Measurements from ENCODE around the gene SRGAP1. TPM values are rescaled to one million over a fixed set of nuclear protein-coding genes. Genes with fewer than 3 reads are reported as not detected.

SRGAP1 gene
- total and polyA plus RNA-seq, 9 of the 15 experiments (the other 6 are each of a cell fraction or from before 2014, with no cell fraction given), result 0.01 to 0.13 (median 0.04) TPM; not detected in 3

DNA sequence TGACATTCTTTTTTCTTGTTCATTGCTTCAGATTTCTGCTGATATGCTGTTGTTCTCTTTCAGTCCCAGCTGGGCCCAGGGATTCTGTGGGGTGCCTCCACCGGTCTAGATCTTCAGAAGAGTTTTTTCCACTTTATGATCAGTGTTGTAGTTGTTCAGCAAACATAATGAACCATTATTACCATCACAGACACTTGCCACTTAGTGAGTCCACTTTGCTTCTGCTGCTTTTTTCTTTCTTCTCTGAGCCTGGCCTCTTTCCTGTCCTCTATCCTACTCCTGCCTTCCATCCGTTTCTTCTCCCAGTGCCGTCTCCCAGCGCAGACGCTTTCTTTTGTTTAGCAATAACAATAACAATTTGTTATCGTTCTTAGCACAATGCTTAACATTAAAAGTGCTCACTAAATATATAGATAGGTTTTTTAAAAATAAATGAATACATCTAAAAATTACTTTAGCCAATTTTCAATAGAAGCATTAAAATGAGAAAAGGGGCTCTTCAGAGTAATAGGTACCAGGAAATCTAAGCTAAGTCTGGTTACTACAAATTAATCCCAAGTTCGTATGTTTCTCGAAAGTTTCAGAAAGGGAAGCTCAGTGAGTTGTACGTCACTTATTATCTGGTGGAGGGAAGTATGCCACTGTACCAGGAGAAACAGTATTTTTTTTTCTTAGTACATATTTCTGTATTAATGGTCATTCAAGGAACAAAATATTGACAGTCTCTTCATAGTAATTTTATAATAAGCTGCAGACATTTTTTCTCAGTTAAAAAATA is 98.2 kb downstream of the SRGAP1 start:
- Histone ChIP-seq H3K9ac (ENCODE audit: insufficient read depth in 1 of 2, low read depth in 2 of 2, low read length in 2 of 2) (no peak overlapping the region), H3K79me2 (ENCODE audit: control insufficient read depth, insufficient read depth, low read length) (no peaks in the 10 kb centered on the region), H3K27me3 (ENCODE audit: control insufficient read depth in 2 of 2, insufficient read depth in 2 of 2, low read length in 2 of 2) (peaks cover 0 to 7% of the 10 kb centered on the region in 2 experiments; a peak in 1 of 5 replicates), H3K4me2 (ENCODE audit: insufficient read depth, low read length) (no peak overlapping the region), H3K9me3 (replicated peaks; ENCODE audit: control insufficient read depth, insufficient read depth, low read depth, low read length) (no peaks in the 10 kb centered on the region), H4K20me1 (replicated peaks; ENCODE audit: control insufficient read depth, insufficient read depth, low read length) (no peaks in the 10 kb centered on the region), H2AFZ (ENCODE audit: low read depth, low read length) (no peak overlapping the region), H3K4me3 (no peak overlapping the region), H3K4me1 (replicated peaks in 1 of 2; ENCODE audit: control insufficient read depth in 2 of 2, insufficient read depth in 2 of 2, low read length in 2 of 2) (no peaks in the 10 kb centered on the region), H3K27ac (ENCODE audit: extremely low read depth, low read depth, low read length) (no peak overlapping the region), H3K9me1 (ENCODE audit: control insufficient read depth, insufficient read depth, low read length) (no peaks in the 10 kb centered on the region), H3K36me3 (ENCODE audit: control insufficient read depth, insufficient read depth, low read length) (no peaks in the 10 kb centered on the region)
- POLR2A ChIA-PET, result no interaction called here
- in situ Hi-C loops (cut with MboI) (no loop called here), intact Hi-C loops (cut with micrococcal nuclease) (no loop called here)
- 0% methylated on average over 9 of the region's 9 CpGs for WGBS (ENCODE audit: insufficient coverage, low coverage, missing lambda C conversion rate)
- CTCF ChIA-PET (ENCODE audit: low intra/inter-chr PET ratio), result no interaction called here
- FAIRE-seq (no peak), DNase-seq (ENCODE audit: extremely low read depth in 1 of 4, low spot score in 3 of 4) (no peak), ATAC-seq (no peak)
- TF ChIP-seq ZNF668 (CRISPR knock-in tag; IDR thresholded peaks at IDR 0.05) (no peak), PATZ1 (CRISPR knock-in tag; IDR thresholded peaks at IDR 0.05; ENCODE audit: borderline replicate concordance) (no peak), ADNP (tag; IDR thresholded peaks at IDR 0.05) (no peak), ETV1 (tag; conservative IDR thresholded peaks at IDR 0.05; ENCODE audit: low read depth) (no peak)
- TF ChIP-seq, protein P1, sequence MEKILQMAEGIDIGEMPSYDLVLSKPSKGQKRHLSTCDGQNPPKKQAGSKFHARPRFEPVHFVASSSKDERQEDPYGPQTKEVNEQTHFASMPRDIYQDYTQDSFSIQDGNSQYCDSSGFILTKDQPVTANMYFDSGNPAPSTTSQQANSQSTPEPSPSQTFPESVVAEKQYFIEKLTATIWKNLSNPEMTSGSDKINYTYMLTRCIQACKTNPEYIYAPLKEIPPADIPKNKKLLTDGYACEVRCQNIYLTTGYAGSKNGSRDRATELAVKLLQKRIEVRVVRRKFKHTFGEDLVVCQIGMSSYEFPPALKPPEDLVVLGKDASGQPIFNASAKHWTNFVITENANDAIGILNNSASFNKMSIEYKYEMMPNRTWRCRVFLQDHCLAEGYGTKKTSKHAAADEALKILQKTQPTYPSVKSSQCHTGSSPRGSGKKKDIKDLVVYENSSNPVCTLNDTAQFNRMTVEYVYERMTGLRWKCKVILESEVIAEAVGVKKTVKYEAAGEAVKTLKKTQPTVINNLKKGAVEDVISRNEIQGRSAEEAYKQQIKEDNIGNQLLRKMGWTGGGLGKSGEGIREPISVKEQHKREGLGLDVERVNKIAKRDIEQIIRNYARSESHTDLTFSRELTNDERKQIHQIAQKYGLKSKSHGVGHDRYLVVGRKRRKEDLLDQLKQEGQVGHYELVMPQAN (IDR thresholded peaks at IDR 0.05; ENCODE audit: borderline replicate concordance), result no peak
- TF ChIP-seq, protein P2, sequence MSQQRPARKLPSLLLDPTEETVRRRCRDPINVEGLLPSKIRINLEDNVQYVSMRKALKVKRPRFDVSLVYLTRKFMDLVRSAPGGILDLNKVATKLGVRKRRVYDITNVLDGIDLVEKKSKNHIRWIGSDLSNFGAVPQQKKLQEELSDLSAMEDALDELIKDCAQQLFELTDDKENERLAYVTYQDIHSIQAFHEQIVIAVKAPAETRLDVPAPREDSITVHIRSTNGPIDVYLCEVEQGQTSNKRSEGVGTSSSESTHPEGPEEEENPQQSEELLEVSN (IDR thresholded peaks at IDR 0.05; ENCODE audit: borderline replicate concordance in 1 of 2, extremely low read depth in 1 of 2, insufficient read depth in 1 of 2, insufficient read length in 1 of 2, low read depth in 1 of 2, low read length in 1 of 2, poor library complexity in 1 of 2, severe bottlenecking in 1 of 2), result no peak
- TF ChIP-seq, protein P3, sequence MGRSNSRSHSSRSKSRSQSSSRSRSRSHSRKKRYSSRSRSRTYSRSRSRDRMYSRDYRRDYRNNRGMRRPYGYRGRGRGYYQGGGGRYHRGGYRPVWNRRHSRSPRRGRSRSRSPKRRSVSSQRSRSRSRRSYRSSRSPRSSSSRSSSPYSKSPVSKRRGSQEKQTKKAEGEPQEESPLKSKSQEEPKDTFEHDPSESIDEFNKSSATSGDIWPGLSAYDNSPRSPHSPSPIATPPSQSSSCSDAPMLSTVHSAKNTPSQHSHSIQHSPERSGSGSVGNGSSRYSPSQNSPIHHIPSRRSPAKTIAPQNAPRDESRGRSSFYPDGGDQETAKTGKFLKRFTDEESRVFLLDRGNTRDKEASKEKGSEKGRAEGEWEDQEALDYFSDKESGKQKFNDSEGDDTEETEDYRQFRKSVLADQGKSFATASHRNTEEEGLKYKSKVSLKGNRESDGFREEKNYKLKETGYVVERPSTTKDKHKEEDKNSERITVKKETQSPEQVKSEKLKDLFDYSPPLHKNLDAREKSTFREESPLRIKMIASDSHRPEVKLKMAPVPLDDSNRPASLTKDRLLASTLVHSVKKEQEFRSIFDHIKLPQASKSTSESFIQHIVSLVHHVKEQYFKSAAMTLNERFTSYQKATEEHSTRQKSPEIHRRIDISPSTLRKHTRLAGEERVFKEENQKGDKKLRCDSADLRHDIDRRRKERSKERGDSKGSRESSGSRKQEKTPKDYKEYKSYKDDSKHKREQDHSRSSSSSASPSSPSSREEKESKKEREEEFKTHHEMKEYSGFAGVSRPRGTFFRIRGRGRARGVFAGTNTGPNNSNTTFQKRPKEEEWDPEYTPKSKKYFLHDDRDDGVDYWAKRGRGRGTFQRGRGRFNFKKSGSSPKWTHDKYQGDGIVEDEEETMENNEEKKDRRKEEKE (IDR thresholded peaks at IDR 0.05; ENCODE audit: borderline replicate concordance in 1 of 2, control insufficient read depth in 1 of 2, low read depth in 2 of 2, low read length in 1 of 2), result no peak
- BruUV-seq (replicated peaks), result no TSS peak

All from K562 (cell line).